ENCODE measurements around the gene CASZ1. TPM values are rescaled to one million over a fixed set of nuclear protein-coding genes. Genes with fewer than 3 reads are reported as not detected.

The CASZ1 gene
- total RNA-seq, 1 experiment from 2014 or later, result 3.9 TPM

DNA sequence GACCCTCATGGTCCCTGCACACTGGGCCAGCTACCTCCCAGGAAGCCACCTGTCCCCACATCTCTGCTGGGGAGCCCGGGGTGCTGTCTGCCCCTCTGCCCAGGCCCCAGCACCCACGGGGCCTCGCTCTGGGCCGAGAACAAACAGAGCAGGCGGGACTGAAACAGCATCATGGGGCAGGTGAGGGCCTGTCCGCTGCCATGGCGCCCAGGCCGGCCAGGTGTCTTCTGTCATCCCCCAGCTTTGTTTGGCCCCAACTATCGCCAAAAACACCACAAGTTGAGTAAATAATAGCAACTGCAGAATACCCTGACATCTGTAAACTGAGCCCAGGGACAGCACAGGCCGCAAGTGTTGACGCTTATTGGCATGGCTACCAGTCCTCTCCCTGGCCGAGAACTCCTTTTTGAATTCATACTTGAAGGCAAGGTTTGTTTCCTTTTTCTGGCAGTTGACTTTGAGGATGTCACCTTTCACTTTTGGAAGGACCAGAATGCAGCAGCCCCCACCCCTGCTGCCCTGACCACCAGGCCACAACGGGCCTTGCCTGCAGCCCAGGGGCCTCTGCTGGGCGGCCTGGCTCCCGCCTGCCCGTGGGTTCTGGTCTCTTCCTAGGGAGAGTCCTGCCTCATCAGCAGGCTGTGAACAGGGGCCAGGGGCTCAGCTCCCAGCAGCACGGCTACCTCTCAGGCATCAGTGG, 152.7 kb downstream of the CASZ1 start:
- H4K20me1 ChIP-seq (ENCODE audit: control insufficient read depth, insufficient read depth, insufficient read length), result no peaks in the 10 kb centered on the region
- H3K14ac ChIP-seq (ENCODE audit: insufficient read depth, low read length), result no peak overlapping the region
- H3K18ac ChIP-seq (ENCODE audit: insufficient read length, low read depth, low read length), result no peak overlapping the region
- no peak overlapping the region for H4K91ac ChIP-seq (ENCODE audit: insufficient read length, low read depth, low read length)
- H3K56ac ChIP-seq (ENCODE audit: insufficient read length, low read depth, low read length), result no peak overlapping the region
- H2AFZ ChIP-seq (ENCODE audit: low read length), result no peak overlapping the region
- no peaks in the 10 kb centered on the region for H3K79me2 ChIP-seq (ENCODE audit: insufficient read depth, low read length)
- H3K23ac ChIP-seq (ENCODE audit: insufficient read length, low read depth, low read length), result no peak overlapping the region
- peaks cover 4% of the 10 kb centered on the region for H3K23me2 ChIP-seq (ENCODE audit: insufficient read length, low read depth, low read length, poor library complexity, severe bottlenecking)
- H3K27ac Mint-ChIP-seq, result no peak overlapping the region
- DNase-seq, result no peak
- H3K9me3 ChIP-seq (ENCODE audit: control insufficient read depth, low read depth, low read length), result no peaks in the 10 kb centered on the region
- no peaks in the 10 kb centered on the region for H3K79me1 ChIP-seq (ENCODE audit: insufficient read depth, low read depth, low read length, poor library complexity, severe bottlenecking)
- no peaks in the 10 kb centered on the region for H3K4me1 ChIP-seq (ENCODE audit: insufficient read depth, low read length)
- no peak overlapping the region for H2BK20ac ChIP-seq (ENCODE audit: low read depth, low read length, poor library complexity, severe bottlenecking)
- no peak overlapping the region for H3K27ac ChIP-seq (ENCODE audit: insufficient read length, low read depth, low read length)
- no peaks in the 10 kb centered on the region for H3K36me3 Mint-ChIP-seq (ENCODE audit: insufficient read depth in 1 of 3, low read depth in 3 of 3)
- no peak overlapping the region for H4K5ac ChIP-seq (ENCODE audit: insufficient read length, low read depth, low read length)
- H2AK5ac ChIP-seq (ENCODE audit: insufficient read length, low read length), result no peak overlapping the region
- H3K4me1 Mint-ChIP-seq, result peaks cover 0 to 18% of the 10 kb centered on the region in 2 experiments; a peak in 3 of 4 replicates
- no peaks in the 10 kb centered on the region for H3K9me3 Mint-ChIP-seq
- TF ChIP-seq, protein P1, sequence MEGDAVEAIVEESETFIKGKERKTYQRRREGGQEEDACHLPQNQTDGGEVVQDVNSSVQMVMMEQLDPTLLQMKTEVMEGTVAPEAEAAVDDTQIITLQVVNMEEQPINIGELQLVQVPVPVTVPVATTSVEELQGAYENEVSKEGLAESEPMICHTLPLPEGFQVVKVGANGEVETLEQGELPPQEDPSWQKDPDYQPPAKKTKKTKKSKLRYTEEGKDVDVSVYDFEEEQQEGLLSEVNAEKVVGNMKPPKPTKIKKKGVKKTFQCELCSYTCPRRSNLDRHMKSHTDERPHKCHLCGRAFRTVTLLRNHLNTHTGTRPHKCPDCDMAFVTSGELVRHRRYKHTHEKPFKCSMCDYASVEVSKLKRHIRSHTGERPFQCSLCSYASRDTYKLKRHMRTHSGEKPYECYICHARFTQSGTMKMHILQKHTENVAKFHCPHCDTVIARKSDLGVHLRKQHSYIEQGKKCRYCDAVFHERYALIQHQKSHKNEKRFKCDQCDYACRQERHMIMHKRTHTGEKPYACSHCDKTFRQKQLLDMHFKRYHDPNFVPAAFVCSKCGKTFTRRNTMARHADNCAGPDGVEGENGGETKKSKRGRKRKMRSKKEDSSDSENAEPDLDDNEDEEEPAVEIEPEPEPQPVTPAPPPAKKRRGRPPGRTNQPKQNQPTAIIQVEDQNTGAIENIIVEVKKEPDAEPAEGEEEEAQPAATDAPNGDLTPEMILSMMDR (conservative IDR thresholded peaks at IDR 0.05), result no peak
- no CpG with 5 or more reads among the region's 17 CpGs for WGBS (ENCODE audit: extremely low coverage, insufficient read length, low lambda C conversion rate)
- H3K27me3 Mint-ChIP-seq (ENCODE audit: low read depth), result peaks cover 22% of the 10 kb centered on the region
- no peak overlapping the region for H4K8ac ChIP-seq (replicated peaks; ENCODE audit: insufficient read length, low read depth, low read length)
- H3K27me3 ChIP-seq (ENCODE audit: insufficient read depth, low read length), result peaks cover 7% of the 10 kb centered on the region; the same call in 1 of the 2 replicates
- H2BK120ac ChIP-seq (ENCODE audit: low read depth, low read length, poor library complexity, severe bottlenecking), result no peak overlapping the region
- H3K9ac ChIP-seq (ENCODE audit: extremely low read depth, insufficient read length, low read length), result no peak overlapping the region
- no peak overlapping the region for H3K4ac ChIP-seq (ENCODE audit: low read depth, low read length)
- no peak overlapping the region for H3K4me2 ChIP-seq (ENCODE audit: insufficient read depth, insufficient read length, low read length)
- no peak overlapping the region for H3T11ph ChIP-seq (ENCODE audit: low read length)
- no peak overlapping the region for H2BK12ac ChIP-seq (ENCODE audit: insufficient read length, low read depth, low read length)
- no peak overlapping the region for H3K4me3 Mint-ChIP-seq
- H2BK5ac ChIP-seq (ENCODE audit: insufficient read length, low read length), result no peak overlapping the region
- no peak overlapping the region for H2BK15ac ChIP-seq (ENCODE audit: low read depth, low read length)

Data from H9 (cell line).